Ovary (tissue), 10 donors: ENCODE results near the gene TMPRSS13. TPM values are rescaled to one million over a fixed set of nuclear protein-coding genes. Genes with fewer than 3 reads are reported as not detected.
"Not testable (repeated sequence)": the region's sequence is repeated elsewhere in the genome, so short reads cannot be mapped to it uniquely, and the experiment has no call there.

Source experiments
- DNase-seq, 5 donors: peaks; one replicate each; pipeline ENCODE4 v3.0.0-alpha.2; 2019 to 2020
- H3K27ac ChIP-seq, 2 donors: fragments of 200-600 bp; one replicate each; pipeline versions ENCODE4 v1.5.1 to v1.8.0; 2019 to 2022
- H3K27me3 ChIP-seq: fragments of 200-600 bp; one replicate; pipeline ENCODE4 v1.8.0; 2022
- H3K36me3 ChIP-seq: fragments of 200-600 bp; sonication (generic); one replicate; pipeline ENCODE4 v1.5.1; 2019
- H3K4me1 ChIP-seq: one replicate; pipeline ENCODE4 v1.8.1; 2013; ENCODE audit warnings: mild to moderate bottlenecking, moderate library complexity; ENCODE audit not compliant: insufficient read depth
- H3K4me3 ChIP-seq: fragments of 200-600 bp; sonication (generic); one replicate; pipeline ENCODE4 v1.5.1; 2017
- H3K9me3 ChIP-seq, 2 donors: fragments of 200-600 bp in 1 of 2; sonication (generic) in 1 of 2; one replicate each; pipeline versions ENCODE4 v1.5.1 to v1.8.1; 2013 to 2019; ENCODE audit warnings: mild to moderate bottlenecking in 1 of 2, moderate library complexity in 1 of 2
- EP300 ChIP-seq: sonication (generic); formaldehyde crosslinking; IDR thresholded peaks from one replicate; pipeline ENCODE4 v1.6.1; 2017; ENCODE audit warnings: antibody characterized with exemption
- POLR2A ChIP-seq: fragments of 450-650 bp; IDR thresholded peaks from one replicate; pipeline ENCODE4 v1.6.1; 2017; ENCODE audit warnings: antibody characterized with exemption, mild to moderate bottlenecking, moderate library complexity
- WGBS, 3 donors: extraction: QIAGEN DNeasy Blood & Tissue Kit in 1 of 3; methylation state at CpG; one replicate each; pipeline versions ENCODE4 v1.1.5 to v1.1.7; 2013 to 2017; 5-methylcytosine and 5-hydroxymethylcytosine counted together
- intact Hi-C, 4 donors: fragments of 100-400 bp; cut with DNase I; formaldehyde crosslinking; loops; one replicate each; pipeline versions ENCODE4 v1.11.0 to v1.15.1; 2022 to 2023
- long read RNA-seq, 3 donors: library from polyadenylated mRNA in 2 of 3; unstranded in 2 of 3; transcript quantifications; one replicate each; pipeline ENCODE4 v2.0.0 and lab custom pipeline, GENCODE V29; 2021 to 2026
- polyA plus RNA-seq, 2 donors: library from polyadenylated mRNA; stranded (reverse); fragments of 200-250 nt in 1 of 2; fragments of 350-450 nt in 1 of 2; fragmentation: Illumina TruSeq in 1 of 2; extraction: RNeasy Lipid Tissue Mini Kit (QIAGEN cat#74804) in 1 of 2; gene quantifications; one replicate each; pipeline ENCODE4 v1.2.3, GENCODE V29; 2013 to 2014
- total RNA-seq, 7 donors: library from RNA; depleted of rRNA in 2 of 7; stranded (reverse); fragments of >200 nt in 2 of 7; fragmentation: NEBNext Ultra II Directional in 3 of 7; extraction: Animal tissue kit (Norgen Biotek cat#: 25700) in 3 of 7; gene quantifications; one replicate each; pipeline versions ENCODE4 v1.1.0 to v1.2.4, GENCODE V29; 2016 to 2023
- TF ChIP-seq, protein P1 (sequence below), 3 donors: fragments of 450-650 bp in 2 of 3; fragments of 200-600 bp in 1 of 3; IDR thresholded peaks; one replicate each; pipeline versions ENCODE4 v1.5.1 to v1.8.0; 2016 to 2022; ENCODE audit warnings: antibody characterized with exemption in 3 of 3, mild to moderate bottlenecking in 1 of 3
- donor health status: DM: no; HTN: no; CAD: no; lungs with moderate emphysema.
- donor health status: DM: no; HTN: no; CAD: no.
- donor health status: Bipolar disorder and iron deficiency.
- donor health status: DM: yes; HTN: yes; CAD: no.
- donor health status: DM: no; HTN: no; CAD: no.
- donor health status: DM: yes; HTN: yes; CAD: no.

Gene TMPRSS13
- total RNA-seq, result 1 to 10 TPM in 1 of 7 donors, under 1 TPM in 4, not detected in 2; 0.12 to 2.0 (median 0.24) TPM
- polyA plus RNA-seq, result under 1 TPM; 0.05 to 0.22 TPM
- long read RNA-seq, donor 1, result 0 reads
- long read RNA-seq, donor 2, result 0 reads
- long read RNA-seq, donor 3, result 0 reads

DNA sequence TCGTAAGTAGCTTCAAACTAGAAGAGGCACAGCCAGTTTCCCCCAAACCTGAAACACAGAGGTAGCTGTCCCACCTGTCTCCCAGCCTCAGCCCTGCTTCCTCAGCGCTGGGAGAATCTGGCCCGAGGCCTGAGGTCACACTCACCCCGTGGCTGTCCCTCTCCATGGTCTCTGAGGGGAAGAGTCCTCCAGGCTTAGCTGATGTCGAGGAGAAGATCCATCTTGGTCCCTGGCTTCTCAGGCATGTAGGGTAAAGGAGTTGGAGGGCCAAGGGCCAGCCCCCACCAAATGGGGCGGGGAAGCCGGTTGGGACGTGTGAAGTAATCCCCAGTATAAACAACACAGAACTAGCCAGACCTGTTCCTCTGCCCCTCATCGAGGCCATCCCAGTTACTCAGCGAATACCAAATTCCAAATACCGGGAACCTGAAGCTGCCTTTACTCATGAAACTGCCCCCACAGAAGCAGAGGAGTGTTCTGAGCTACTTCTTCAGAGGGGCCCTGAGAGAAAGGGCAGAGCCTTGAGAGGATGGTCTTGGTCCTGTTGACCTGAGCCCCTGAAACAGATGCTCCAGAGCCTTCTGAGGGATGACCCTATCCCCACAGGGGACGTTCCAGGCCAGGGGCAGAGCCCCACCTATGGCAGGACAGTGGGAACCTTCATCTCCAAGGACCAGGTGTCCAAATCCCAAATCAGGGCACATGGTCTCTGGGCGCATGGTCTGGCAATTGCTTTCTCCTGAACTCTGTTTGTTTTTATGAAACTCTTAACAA lies at the start of gene TMPRSS13:
TMPRSS13 (minus strand) TSS at position 261 of the 774 bp plus-strand sequence; CDS start at position 166, 95 bp downstream.
- intact Hi-C loops, result no loop called here
- Histone ChIP-seq H3K36me3 (no peaks in the 10 kb centered on the region), H3K4me3 (no peak within 1 kb of the TSS), H3K27ac (no peak within 1 kb of the TSS), H3K27me3 (no peaks in the 10 kb centered on the region), H3K9me3 (no peaks in the 10 kb centered on the region), H3K4me1 (peaks cover 1% of the 10 kb centered on the region)
- TF ChIP-seq, protein P1, sequence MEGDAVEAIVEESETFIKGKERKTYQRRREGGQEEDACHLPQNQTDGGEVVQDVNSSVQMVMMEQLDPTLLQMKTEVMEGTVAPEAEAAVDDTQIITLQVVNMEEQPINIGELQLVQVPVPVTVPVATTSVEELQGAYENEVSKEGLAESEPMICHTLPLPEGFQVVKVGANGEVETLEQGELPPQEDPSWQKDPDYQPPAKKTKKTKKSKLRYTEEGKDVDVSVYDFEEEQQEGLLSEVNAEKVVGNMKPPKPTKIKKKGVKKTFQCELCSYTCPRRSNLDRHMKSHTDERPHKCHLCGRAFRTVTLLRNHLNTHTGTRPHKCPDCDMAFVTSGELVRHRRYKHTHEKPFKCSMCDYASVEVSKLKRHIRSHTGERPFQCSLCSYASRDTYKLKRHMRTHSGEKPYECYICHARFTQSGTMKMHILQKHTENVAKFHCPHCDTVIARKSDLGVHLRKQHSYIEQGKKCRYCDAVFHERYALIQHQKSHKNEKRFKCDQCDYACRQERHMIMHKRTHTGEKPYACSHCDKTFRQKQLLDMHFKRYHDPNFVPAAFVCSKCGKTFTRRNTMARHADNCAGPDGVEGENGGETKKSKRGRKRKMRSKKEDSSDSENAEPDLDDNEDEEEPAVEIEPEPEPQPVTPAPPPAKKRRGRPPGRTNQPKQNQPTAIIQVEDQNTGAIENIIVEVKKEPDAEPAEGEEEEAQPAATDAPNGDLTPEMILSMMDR (IDR thresholded peaks at IDR 0.05), result no peak
- TF ChIP-seq EP300 (no peak), POLR2A (no peak)
- WGBS, 3 donors, result 69 to 76% (median 73%) methylated on average over 13 of the region's 13 CpGs
- no peak for DNase-seq

DNA sequence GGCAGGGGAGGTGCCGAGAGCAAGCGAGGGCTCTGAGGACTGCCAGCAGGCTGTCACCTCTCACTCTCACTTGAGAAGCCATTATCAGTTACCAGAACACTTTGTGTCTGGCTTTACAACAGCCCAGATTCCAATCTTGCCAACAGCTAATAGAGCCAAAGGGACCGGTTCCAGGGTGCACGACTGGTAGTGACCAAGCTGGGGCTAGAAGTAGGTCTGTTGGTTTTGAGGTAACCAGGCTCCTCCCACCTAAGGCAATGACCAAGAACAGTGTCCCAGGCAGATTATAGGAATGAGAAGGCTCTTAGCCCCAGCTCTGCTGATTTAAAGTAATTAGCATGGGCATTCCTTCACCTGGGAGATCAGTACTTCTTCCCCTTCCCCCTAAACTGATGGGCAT lies 49.8 kb upstream of the TMPRSS13 start:
- 69 to 86% (median 75%) methylated on average over 2 to 4 of the region's 4 CpGs for WGBS, 3 donors
- intact Hi-C loops, result no loop called here
- TF ChIP-seq POLR2A, result no peak
- TF ChIP-seq EP300, result no peak
- TF ChIP-seq, protein P1 (IDR thresholded peaks at IDR 0.05), result no peak

DNA sequence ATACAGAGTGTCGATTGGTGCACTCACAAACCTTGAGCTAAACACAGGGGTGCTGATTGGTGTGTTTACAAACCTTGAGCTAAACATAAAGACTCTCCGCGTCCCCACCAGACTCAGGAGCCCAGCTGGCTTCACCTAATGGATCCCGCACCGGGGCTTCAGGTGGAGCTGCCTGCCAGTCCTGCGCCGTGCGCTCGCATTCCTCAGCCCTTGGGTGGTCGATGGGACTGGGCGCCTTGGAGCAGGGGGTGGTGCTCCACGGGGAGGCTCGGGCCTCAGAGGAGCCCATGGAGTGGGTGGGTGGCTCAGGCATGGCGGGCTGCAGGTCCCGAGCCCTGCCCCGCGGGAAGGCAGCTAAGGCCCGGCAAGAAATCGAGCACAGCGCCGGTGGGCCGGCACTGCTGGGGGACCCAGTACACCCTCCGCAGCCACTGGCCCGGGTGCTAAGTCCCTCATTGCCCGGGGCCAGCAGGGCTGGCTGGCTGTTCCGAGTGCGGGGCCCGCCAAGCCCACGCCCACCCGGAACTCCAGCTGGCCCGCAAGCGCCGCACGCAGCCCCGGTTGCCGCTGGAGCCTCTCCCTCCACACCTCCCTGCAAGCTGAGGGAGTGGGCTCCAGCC lies 49.2 kb upstream of the TMPRSS13 start:
- DNase-seq, intact Hi-C loops, H3K4me1 ChIP-seq, H3K4me3 ChIP-seq, H3K9me3 ChIP-seq, H3K27me3 ChIP-seq, H3K36me3 ChIP-seq, H3K27ac ChIP-seq: not testable (repeated sequence)
- 92 to 95% (median 93%) methylated on average over 19 to 36 of the region's 36 CpGs for WGBS, 3 donors

More for the DNA sequence above, 49.8 kb upstream of the TMPRSS13 start:
- Histone ChIP-seq H3K27me3 (no peaks in the 10 kb centered on the region), H3K36me3 (no peaks in the 10 kb centered on the region), H3K27ac (no peak overlapping the region), H3K9me3 (no peaks in the 10 kb centered on the region), H3K4me3 (no peak overlapping the region), H3K4me1 (no peaks in the 10 kb centered on the region)
- no peak for DNase-seq

DNA sequence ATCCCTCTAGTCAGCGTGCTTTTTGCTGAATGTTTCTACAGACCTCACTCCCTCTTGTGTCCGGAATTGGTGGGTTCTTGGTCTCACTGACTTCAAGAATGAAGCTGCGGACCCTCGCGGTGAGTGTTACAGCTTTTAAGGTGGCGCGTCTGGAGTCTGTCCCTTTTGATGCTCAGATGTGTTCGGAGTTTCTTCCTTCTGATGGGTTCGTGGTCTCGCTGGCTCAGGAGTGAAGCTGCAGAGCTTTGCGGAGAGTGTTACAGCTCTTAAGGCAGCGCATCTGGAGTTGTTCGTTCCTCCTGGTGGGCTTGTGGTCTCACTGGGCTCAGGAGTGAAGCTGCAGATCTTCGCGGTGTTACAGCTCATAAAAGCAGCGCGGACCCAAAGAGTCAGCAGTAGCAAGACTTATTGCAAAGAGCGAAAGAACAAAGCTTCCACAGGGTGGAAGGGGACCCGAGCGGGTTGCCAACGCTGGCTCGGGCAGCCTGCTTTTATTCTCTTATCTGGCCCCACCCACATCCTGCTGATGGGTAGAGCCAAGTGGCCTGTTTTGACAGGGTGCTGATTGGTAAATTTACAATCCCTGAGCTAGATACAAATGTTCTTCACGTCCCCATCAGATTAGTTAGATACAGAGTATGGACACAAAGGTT lies 48.5 kb upstream of the TMPRSS13 start:
- DNase-seq, intact Hi-C loops, H3K36me3 ChIP-seq, H3K4me1 ChIP-seq, H3K9me3 ChIP-seq, H3K27me3 ChIP-seq, H3K4me3 ChIP-seq, H3K27ac ChIP-seq: not testable (repeated sequence)
- 87 to 90% (median 87%) methylated on average over 23 of the region's 23 CpGs for WGBS, 3 donors

DNA sequence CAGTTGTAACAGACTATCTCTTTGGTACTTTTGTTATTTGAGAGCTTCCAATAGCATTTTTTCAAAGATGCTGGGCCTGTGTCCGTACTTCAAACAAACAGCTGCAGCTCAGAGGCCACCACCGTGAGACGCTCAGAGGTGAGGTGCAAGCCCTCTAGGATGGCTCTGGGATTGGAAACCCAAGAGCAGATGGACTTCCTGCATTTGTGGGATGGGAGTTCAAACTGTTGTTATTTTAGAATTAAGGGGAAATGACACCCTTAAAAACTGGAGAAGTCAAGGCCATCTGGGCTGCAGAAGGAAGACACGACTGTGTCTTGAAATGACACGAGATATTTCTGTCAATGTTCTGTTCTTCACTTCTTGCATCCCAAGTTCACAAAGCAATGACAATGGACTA lies 47.8 kb upstream of the TMPRSS13 start:
- Histone ChIP-seq H3K4me1 (no peaks in the 10 kb centered on the region), H3K27ac (no peak overlapping the region), H3K36me3 (no peaks in the 10 kb centered on the region), H3K9me3 (no peaks in the 10 kb centered on the region), H3K4me3 (no peak overlapping the region), H3K27me3 (no peaks in the 10 kb centered on the region)
- DNase-seq, result no peak
- no peak for TF ChIP-seq POLR2A
- TF ChIP-seq EP300, result no peak
- TF ChIP-seq, protein P1 (IDR thresholded peaks at IDR 0.05), result no peak
- intact Hi-C loops, result no loop called here
- WGBS, 3 donors, result 66 to 84% (median 73%) methylated on average over 5 of the region's 5 CpGs
